Colon (tissue), 2 donors: ENCODE results near the gene BATF2.
"Not testable (repeated sequence)": the region's sequence is repeated elsewhere in the genome, so short reads cannot be mapped to it uniquely, and the experiment has no call there.

ENCODE experiments used
- FAIRE-seq: peaks from 2 replicates; lab custom pipeline; 2012; peaks lifted over from hg19 to GRCh38; lab: Jason Lieb, UNC
- donor health status: control.
- donor health status: control.

Gene BATF2

GRCh38 chr11:64996710-64997380 lies at the start of gene BATF2:
TSS of gene BATF2 (minus strand) at chr11:64996971. CDS start at chr11:64996914, 57 bp downstream.
- no peak for FAIRE-seq

- no peak for FAIRE-seq
Measured at GRCh38 chr11:65045728-65046127, 49.0 kb upstream of the BATF2 start.

GRCh38 chr11:65045061-65045460 lies 48.3 kb upstream of the BATF2 start:
- FAIRE-seq: no peak

- FAIRE-seq: no peak
Measured at GRCh38 chr11:65043881-65044501, 47.2 kb upstream of the BATF2 start.

GRCh38 chr11:65042891-65043290 lies 46.1 kb upstream of the BATF2 start:
- FAIRE-seq: no peak

- FAIRE-seq: no peak
Measured at GRCh38 chr11:65040847-65041622, 44.3 kb upstream of the BATF2 start, which contains the start of gene SAC3D1. TSS of gene SAC3D1 (plus strand) at chr11:65041210. CDS start at chr11:65041293, 83 bp downstream.

GRCh38 chr11:65040520-65040846 lies 43.7 kb upstream of the BATF2 start:
- no peak for FAIRE-seq

GRCh38 chr11:65036931-65037330 lies 40.2 kb upstream of the BATF2 start:
- no peak for FAIRE-seq

- no peak for FAIRE-seq
Measured at GRCh38 chr11:65035579-65035978, 38.8 kb upstream of the BATF2 start.

- FAIRE-seq: no peak
Measured at GRCh38 chr11:65034423-65034822, 37.7 kb upstream of the BATF2 start.

- no peak for FAIRE-seq
Measured at GRCh38 chr11:65032216-65032615, 35.4 kb upstream of the BATF2 start.

GRCh38 chr11:65027213-65028067 lies 30.7 kb upstream of the BATF2 start, which contains the start of gene SNX15:
TSS of gene SNX15 (plus strand) at chr11:65027439. CDS start at chr11:65027538, 99 bp downstream.
- no peak for FAIRE-seq

GRCh38 chr11:65026810-65027209 lies 30.0 kb upstream of the BATF2 start:
- no peak for FAIRE-seq

GRCh38 chr11:65023502-65023901 lies 26.7 kb upstream of the BATF2 start:
- FAIRE-seq: not testable (repeated sequence)

GRCh38 chr11:65021509-65021908 lies 24.7 kb upstream of the BATF2 start:
- no peak for FAIRE-seq

GRCh38 chr11:65021003-65021402 lies 24.2 kb upstream of the BATF2 start:
- no peak for FAIRE-seq

- FAIRE-seq: no peak
Measured at GRCh38 chr11:65019824-65020223, 23.1 kb upstream of the BATF2 start.

GRCh38 chr11:65017937-65018336 lies 21.2 kb upstream of the BATF2 start:
- FAIRE-seq: no peak

GRCh38 chr11:65016705-65017104 lies 19.9 kb upstream of the BATF2 start:
- no peak for FAIRE-seq

GRCh38 chr11:65014726-65015227 lies 18.0 kb upstream of the BATF2 start:
- FAIRE-seq: no peak

- no peak for FAIRE-seq
Measured at GRCh38 chr11:65013888-65014725, 17.3 kb upstream of the BATF2 start, which contains the start of gene ARL2. TSS of gene ARL2 (plus strand) at chr11:65014160. CDS start at chr11:65014208, 48 bp downstream.
